Fibroblast of villous mesenchyme (primary cell): ENCODE measurements around the gene RPL12. TPM values are rescaled to one million over a fixed set of nuclear protein-coding genes. Genes with fewer than 3 reads are reported as not detected.

Experiments
- DNase-seq: peaks from one replicate; pipeline ENCODE4 v3.0.0-alpha.2; 2010; ENCODE audit warnings: low read depth
- H3K4me3 ChIP-seq: 2 replicates; pipeline ENCODE4 v1.5.1; 2011; ENCODE audit warnings: low read depth, mild to moderate bottlenecking, low read length
- total RNA-seq: library from RNA; depleted of rRNA; stranded (reverse); fragments of >200 nt; gene quantifications from 2 replicates; pipeline ENCODE4 v1.2.3, GENCODE V29; 2012
- TF ChIP-seq, protein P1 (sequence below): IDR thresholded peaks from 2 replicates; pipeline ENCODE4 v1.5.1; 2012; ENCODE audit warnings: low read depth, mild to moderate bottlenecking, low read length; ENCODE audit not compliant: insufficient read depth

The RPL12 gene
- total RNA-seq: 798 and 844 TPM in 2 replicates

DNA sequence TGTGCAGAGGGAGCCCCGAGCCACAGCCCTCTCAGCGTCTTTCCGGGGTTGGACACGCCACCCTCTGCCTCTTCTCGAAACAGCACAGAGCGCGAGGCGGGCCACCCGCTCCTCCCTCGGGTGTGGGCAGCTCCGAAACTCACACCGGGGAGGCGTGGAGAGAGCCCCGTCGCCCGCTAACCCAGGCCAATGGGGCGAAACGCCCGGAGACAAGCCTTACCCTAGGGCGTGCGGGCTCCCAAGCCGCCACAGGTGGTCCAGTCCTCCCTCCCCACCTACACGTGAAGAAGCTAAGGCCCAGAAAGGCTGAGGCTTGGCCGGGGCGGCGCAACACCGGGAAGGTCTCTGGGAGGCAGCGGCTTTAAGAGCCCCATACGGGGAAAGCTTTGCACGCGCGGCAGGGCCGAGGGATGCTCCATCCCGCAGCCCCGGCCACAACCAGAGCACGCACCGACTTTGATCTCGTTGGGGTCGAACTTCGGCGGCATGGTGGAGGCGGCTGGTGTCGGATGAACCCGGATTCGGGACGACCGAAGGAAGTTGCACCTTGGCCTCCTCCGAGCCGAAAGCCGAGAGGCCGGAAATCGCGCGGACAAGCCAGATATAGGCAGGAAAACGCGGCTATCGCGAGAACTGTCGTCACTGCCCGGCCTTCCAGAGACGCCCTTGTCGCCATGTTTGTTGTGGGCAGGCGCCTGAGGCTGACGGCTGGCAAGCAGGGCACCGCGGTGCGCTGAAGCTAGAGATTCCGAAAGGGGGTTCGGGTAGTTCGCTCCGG is at the start of gene RPL12, which contains the start of gene LRSAM1:
Gene RPL12, minus strand, starts transcription at position 577 of the 778 bp plus-strand sequence. Its CDS starts 89 bp downstream, at position 488.
Gene LRSAM1, plus strand, starts transcription at position 681 of the 778 bp plus-strand sequence. CDS start 3,018 bp downstream, outside the sequence.
- DNase-seq: peak; percentile 96
- TF ChIP-seq, protein P1, sequence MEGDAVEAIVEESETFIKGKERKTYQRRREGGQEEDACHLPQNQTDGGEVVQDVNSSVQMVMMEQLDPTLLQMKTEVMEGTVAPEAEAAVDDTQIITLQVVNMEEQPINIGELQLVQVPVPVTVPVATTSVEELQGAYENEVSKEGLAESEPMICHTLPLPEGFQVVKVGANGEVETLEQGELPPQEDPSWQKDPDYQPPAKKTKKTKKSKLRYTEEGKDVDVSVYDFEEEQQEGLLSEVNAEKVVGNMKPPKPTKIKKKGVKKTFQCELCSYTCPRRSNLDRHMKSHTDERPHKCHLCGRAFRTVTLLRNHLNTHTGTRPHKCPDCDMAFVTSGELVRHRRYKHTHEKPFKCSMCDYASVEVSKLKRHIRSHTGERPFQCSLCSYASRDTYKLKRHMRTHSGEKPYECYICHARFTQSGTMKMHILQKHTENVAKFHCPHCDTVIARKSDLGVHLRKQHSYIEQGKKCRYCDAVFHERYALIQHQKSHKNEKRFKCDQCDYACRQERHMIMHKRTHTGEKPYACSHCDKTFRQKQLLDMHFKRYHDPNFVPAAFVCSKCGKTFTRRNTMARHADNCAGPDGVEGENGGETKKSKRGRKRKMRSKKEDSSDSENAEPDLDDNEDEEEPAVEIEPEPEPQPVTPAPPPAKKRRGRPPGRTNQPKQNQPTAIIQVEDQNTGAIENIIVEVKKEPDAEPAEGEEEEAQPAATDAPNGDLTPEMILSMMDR: no peak
- H3K4me3 ChIP-seq: peak within 1 kb of the TSS; percentile 88

DNA sequence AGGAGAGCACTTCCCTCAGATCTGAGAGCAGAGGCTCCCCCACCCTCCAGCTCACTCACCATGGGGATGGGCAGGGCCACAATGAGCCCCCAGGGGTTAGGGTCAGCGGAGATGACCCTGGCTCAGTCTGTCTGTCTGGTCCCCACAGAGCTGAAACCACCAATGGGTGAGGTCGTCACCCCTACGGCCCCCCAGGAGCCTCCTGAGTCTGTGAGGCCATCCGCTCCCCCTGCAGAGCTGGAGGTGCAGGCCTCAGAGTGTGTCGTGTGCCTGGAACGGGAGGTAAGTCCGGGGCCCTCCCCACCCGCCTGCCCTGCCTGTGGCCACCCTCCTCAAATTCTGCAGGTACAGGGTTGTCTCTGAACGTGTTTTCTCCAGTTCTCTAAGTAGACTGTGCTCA is 49.7 kb upstream of the RPL12 start:
- H3K4me3 ChIP-seq: no peak overlapping the region
- TF ChIP-seq, protein P1: no peak
- DNase-seq: no peak

DNA sequence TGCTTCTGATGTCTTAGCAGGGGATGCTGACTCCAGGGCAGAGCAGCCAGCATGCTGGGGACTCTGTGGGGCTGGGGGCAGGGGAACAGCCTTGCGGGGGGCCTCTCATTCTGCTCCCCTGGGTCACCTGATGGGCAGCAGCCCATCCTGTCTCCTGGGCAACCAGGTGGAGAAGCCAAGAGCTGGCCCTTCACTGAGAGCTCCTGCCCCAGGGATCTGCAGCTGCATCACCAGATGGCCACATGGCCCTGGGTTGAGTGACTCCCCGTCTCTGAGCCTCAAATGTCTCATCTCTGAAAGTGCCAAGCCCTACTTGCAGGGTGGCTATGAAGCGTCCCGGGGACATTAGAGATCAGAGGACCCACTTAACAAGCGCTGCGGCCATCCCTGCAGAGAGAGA is 49.2 kb upstream of the RPL12 start:
- TF ChIP-seq, protein P1: no peak
- no peak overlapping the region for H3K4me3 ChIP-seq
- no peak for DNase-seq

DNA sequence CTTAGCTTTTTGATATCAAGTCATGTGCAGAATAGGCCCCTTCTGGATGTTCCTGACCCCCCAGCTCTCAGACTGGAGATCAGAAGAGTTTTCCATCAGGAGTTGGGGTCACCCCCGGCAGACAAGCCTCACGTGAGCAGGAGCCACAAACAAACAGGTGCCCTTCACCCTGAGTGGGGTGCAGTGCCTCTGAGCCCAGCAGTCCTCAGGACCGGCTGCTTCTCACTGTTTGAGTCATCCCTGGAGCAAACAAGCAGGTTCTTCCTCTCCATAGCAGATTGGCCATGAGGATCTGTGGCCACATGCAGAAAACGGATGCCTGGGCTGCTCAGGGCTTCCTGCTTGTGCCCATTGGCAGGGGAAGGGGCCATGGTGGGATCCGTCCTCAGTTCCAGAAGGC is 47.1 kb upstream of the RPL12 start:
- TF ChIP-seq, protein P1: no peak
- DNase-seq: no peak
- no peak overlapping the region for H3K4me3 ChIP-seq

DNA sequence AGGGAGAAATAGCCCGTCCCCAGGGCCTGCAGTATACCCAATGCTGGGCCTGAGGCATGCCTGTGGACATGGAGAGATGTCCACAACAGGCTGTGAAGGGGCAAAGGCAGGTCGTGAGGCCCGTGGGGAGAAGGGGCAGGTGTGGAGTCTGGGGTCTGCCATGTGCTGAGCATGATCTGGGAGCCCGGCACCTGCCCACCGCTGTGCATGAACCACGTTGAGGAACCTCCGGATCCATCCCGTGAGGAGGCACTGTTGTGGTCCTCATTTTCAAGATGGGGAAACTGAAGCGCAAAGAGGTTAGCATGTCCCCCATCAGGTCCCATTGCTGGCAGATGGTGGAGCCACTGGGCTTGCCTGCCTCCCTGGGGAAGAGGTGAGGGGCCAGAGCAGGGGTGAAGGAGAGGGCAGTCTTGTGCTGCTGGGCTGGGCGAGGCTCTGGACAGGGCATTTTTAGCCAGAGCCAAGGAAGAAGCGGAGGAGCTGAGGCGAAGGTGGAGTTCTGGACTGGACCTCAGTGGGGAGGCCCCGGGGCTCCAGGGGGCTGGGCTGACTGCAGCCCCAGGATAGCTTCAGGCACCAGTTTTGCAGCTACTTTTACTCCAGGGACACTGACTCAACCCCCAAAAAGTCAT is 46.6 kb upstream of the RPL12 start:
- H3K4me3 ChIP-seq: no peak overlapping the region
- TF ChIP-seq, protein P1: no peak
- no peak for DNase-seq

DNA sequence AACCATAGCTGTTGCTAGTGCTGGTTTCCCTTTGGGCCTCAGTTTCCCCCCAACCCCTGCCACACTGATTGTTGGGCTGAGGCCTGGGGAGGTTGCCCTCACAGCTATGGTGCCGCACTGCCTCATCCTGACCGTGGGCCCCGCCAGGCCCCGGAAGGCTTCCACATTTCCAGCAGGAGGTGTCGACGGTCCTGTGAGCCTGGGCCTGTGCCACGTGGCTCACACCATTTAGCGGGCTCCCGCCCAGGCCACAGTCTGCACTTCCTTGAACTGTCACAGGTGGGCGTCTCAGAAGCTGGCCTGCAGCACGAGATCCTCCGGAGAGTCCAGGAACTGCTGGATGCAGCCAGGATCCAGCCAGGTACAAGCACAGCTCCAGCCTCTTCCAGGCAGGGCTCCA is 45.8 kb upstream of the RPL12 start:
- no peak for DNase-seq
- TF ChIP-seq, protein P1: no peak
- H3K4me3 ChIP-seq: no peak overlapping the region
